Astrocyte (in vitro differentiated cells and primary cell): ENCODE measurements around the gene MIOX. TPM values are rescaled to one million over a fixed set of nuclear protein-coding genes. Genes with fewer than 3 reads are reported as not detected.

ENCODE experiments used
- DNase-seq: peaks from one replicate; pipeline ENCODE4 v3.0.0-alpha.2; 2010; ENCODE audit warnings: low read depth
- FAIRE-seq: peaks from 2 replicates; lab custom pipeline; 2011; peaks lifted over from hg19 to GRCh38; lab: Jason Lieb, UNC
- H2AFZ ChIP-seq: 2 replicates; pipeline ENCODE4 v1.6.0; 2012; ENCODE audit warnings: low read depth, low read length, inconsistent platforms
- H3K27ac ChIP-seq: 2 replicates; pipeline ENCODE4 v1.5.1; 2011; ENCODE audit warnings: low read depth, low read length, inconsistent platforms
- H3K27me3 ChIP-seq: 2 replicates; pipeline ENCODE4 v1.6.0; 2011; ENCODE audit warnings: low read length, inconsistent platforms; ENCODE audit not compliant: insufficient read depth
- H3K36me3 ChIP-seq: 2 replicates; pipeline ENCODE4 v1.5.1; 2011; ENCODE audit warnings: low read length, inconsistent platforms; ENCODE audit not compliant: insufficient read depth
- H3K4me1 ChIP-seq: 2 replicates; pipeline ENCODE4 v1.5.1; 2011; ENCODE audit warnings: low read length, inconsistent platforms; ENCODE audit not compliant: insufficient read depth
- H3K4me2 ChIP-seq: 2 replicates; pipeline ENCODE4 v1.6.0; 2012; ENCODE audit warnings: low read length, inconsistent platforms
- H3K4me3 ChIP-seq: 2 replicates; pipeline ENCODE4 v1.5.1; 2011; ENCODE audit warnings: low read depth, mild to moderate bottlenecking, low read length, inconsistent platforms; ENCODE audit not compliant: insufficient read depth
- H3K79me2 ChIP-seq: 2 replicates; pipeline ENCODE4 v1.6.0; 2012; ENCODE audit warnings: mild to moderate bottlenecking, low read length, inconsistent platforms; ENCODE audit not compliant: insufficient read depth
- H3K9ac ChIP-seq: 2 replicates; pipeline ENCODE4 v1.6.0; 2012; ENCODE audit warnings: mild to moderate bottlenecking, low read length, inconsistent platforms
- H3K9me3 ChIP-seq: 2 replicates; pipeline ENCODE4 v1.5.1; 2012; ENCODE audit warnings: low read depth, mild to moderate bottlenecking, low read length, inconsistent platforms; ENCODE audit not compliant: insufficient read depth
- H4K20me1 ChIP-seq: 2 replicates; pipeline ENCODE4 v1.6.0; 2012; ENCODE audit warnings: low read length, inconsistent platforms; ENCODE audit not compliant: insufficient read depth
- H3K27ac Mint-ChIP-seq: one replicate; pipeline ENCODE4 v1.8.0; 2021; ENCODE audit warnings: mild to moderate bottlenecking, mixed read lengths; ENCODE audit not compliant: unreplicated experiment
- H3K27me3 Mint-ChIP-seq: one replicate; pipeline ENCODE4 v1.8.0; 2021; ENCODE audit warnings: low read depth, mixed read lengths; ENCODE audit not compliant: unreplicated experiment
- H3K36me3 Mint-ChIP-seq: one replicate; pipeline ENCODE4 v1.8.0; 2021; ENCODE audit warnings: low read depth, mixed read lengths; ENCODE audit not compliant: unreplicated experiment
- H3K4me1 Mint-ChIP-seq: one replicate; pipeline ENCODE4 v1.8.0; 2021; ENCODE audit warnings: low read depth, mixed read lengths; ENCODE audit not compliant: unreplicated experiment
- H3K4me3 Mint-ChIP-seq: one replicate; pipeline ENCODE4 v1.8.0; 2021; ENCODE audit warnings: mild to moderate bottlenecking, moderate library complexity, mixed read lengths; ENCODE audit not compliant: unreplicated experiment
- H3K9me3 Mint-ChIP-seq: one replicate; pipeline ENCODE4 v1.8.0; 2021; ENCODE audit warnings: mild to moderate bottlenecking, mixed read lengths; ENCODE audit not compliant: unreplicated experiment
- CTCF ChIP-seq: IDR thresholded peaks from 2 replicates; pipeline ENCODE4 v1.5.1; 2011; ENCODE audit warnings: low read depth, mild to moderate bottlenecking, inconsistent platforms, low read length, moderate library complexity; ENCODE audit not compliant: insufficient read depth
- EZH2 ChIP-seq: IDR thresholded peaks from 2 replicates; pipeline ENCODE4 v1.6.1; 2012; ENCODE audit warnings: mild to moderate bottlenecking, low read length, inconsistent platforms; ENCODE audit not compliant: insufficient read depth
- total RNA-seq: library from RNA; stranded (reverse); gene quantifications from 2 replicates; pipeline ENCODE4 v1.2.1, GENCODE V29; 2021

The MIOX gene
- total RNA-seq, 1 donor from 2014 or later = 0.91 TPM

GRCh38 chr22:50479721-50480120 lies 6.9 kb upstream of the MIOX start:
- no peak overlapping the region for H3K4me2 ChIP-seq
- peaks cover 5% of the 10 kb centered on the region for H3K4me1 ChIP-seq
- peaks cover 17% of the 10 kb centered on the region for H3K27me3 ChIP-seq
- H3K79me2 ChIP-seq = no peaks in the 10 kb centered on the region
- H3K9ac ChIP-seq = no peak overlapping the region
- H3K4me1 Mint-ChIP-seq = no peaks in the 10 kb centered on the region
- H3K36me3 ChIP-seq = no peaks in the 10 kb centered on the region
- peak overlapping the region; percentile 81 for H3K4me3 Mint-ChIP-seq
- no peak overlapping the region for H3K4me3 ChIP-seq
- H3K27me3 Mint-ChIP-seq = peaks cover 28% of the 10 kb centered on the region
- no peak overlapping the region for H3K27ac ChIP-seq
- peak overlapping the region; percentile 26 for H3K27ac Mint-ChIP-seq
- no peaks in the 10 kb centered on the region for H3K9me3 ChIP-seq
- H3K9me3 Mint-ChIP-seq = peaks cover 3% of the 10 kb centered on the region
- H3K36me3 Mint-ChIP-seq = peaks cover 6% of the 10 kb centered on the region
- no peaks in the 10 kb centered on the region for H4K20me1 ChIP-seq
- DNase-seq (no peak), FAIRE-seq (no peak)
- no peak overlapping the region for H2AFZ ChIP-seq
- TF ChIP-seq EZH2 (no peak), CTCF (no peak)

- peaks cover 6% of the 10 kb centered on the region for H3K36me3 Mint-ChIP-seq
- H3K4me3 ChIP-seq = no peak overlapping the region
- peaks cover 29% of the 10 kb centered on the region for H3K27me3 Mint-ChIP-seq
- no peaks in the 10 kb centered on the region for H3K79me2 ChIP-seq
- H3K9me3 Mint-ChIP-seq = peaks cover 3% of the 10 kb centered on the region
- H4K20me1 ChIP-seq = no peaks in the 10 kb centered on the region
- H3K4me2 ChIP-seq = peak overlapping the region; percentile 57
- H3K36me3 ChIP-seq = no peaks in the 10 kb centered on the region
- no peak overlapping the region for H3K27ac ChIP-seq
- H3K27me3 ChIP-seq = peaks cover 17% of the 10 kb centered on the region
- DNase-seq (no peak), FAIRE-seq (no peak)
- no peaks in the 10 kb centered on the region for H3K4me1 ChIP-seq
- H3K4me3 Mint-ChIP-seq = peak overlapping the region; percentile 81
- H3K9me3 ChIP-seq = no peaks in the 10 kb centered on the region
- H3K27ac Mint-ChIP-seq = no peak overlapping the region
- H2AFZ ChIP-seq = peak overlapping the region; percentile 52
- no peak for TF ChIP-seq CTCF
- TF ChIP-seq EZH2 = peak; percentile 97
- H3K4me1 Mint-ChIP-seq = peaks cover 2% of the 10 kb centered on the region
- no peak overlapping the region for H3K9ac ChIP-seq
These were observed 5.6 kb upstream of the MIOX start for GRCh38 chr22:50481045-50481439.

- peak within 1 kb of the TSS; percentile 26 for H3K27ac Mint-ChIP-seq
- DNase-seq (no peak), FAIRE-seq (no peak)
- peaks cover 31% of the 10 kb centered on the region for H3K27me3 Mint-ChIP-seq
- peaks cover 17% of the 10 kb centered on the region for H3K27me3 ChIP-seq
- H3K36me3 ChIP-seq = no peaks in the 10 kb centered on the region
- TF ChIP-seq CTCF = no peak
- TF ChIP-seq EZH2 = peak; percentile 58
- peak within 1 kb of the TSS; percentile 14 for H3K9ac ChIP-seq
- H3K4me2 ChIP-seq = peak within 1 kb of the TSS; percentile 57
- H3K79me2 ChIP-seq = no peaks in the 10 kb centered on the region
- H3K4me3 Mint-ChIP-seq = peak within 1 kb of the TSS; percentile 81
- H3K4me1 ChIP-seq = peaks cover 2% of the 10 kb centered on the region
- H3K9me3 Mint-ChIP-seq = peaks cover 3% of the 10 kb centered on the region
- no peaks in the 10 kb centered on the region for H4K20me1 ChIP-seq
- no peak within 1 kb of the TSS for H3K4me3 ChIP-seq
- H3K27ac ChIP-seq = no peak within 1 kb of the TSS
- peaks cover 8% of the 10 kb centered on the region for H3K36me3 Mint-ChIP-seq
- peaks cover 6% of the 10 kb centered on the region for H3K4me1 Mint-ChIP-seq
- no peaks in the 10 kb centered on the region for H3K9me3 ChIP-seq
- peak within 1 kb of the TSS; percentile 52 for H2AFZ ChIP-seq
These were observed 5.1 kb upstream of the MIOX start, which contains the start of gene ADM2 for GRCh38 chr22:50481440-50482106. Gene ADM2 (plus strand): TSS chr22:50481543. CDS start chr22:50481848, 305 bp downstream.
